Body of pancreas (tissue), 4 donors: Measurements from ENCODE around the gene FLCN.

ENCODE experiments used
- CTCF ChIP-seq, 7 experiments: fragments of 450-650 bp in 4 of 7; fragments of 200-600 bp in 3 of 7; sonication (generic) in 3 of 7; IDR thresholded peaks; one replicate each; pipeline ENCODE4 v1.5.1; 2016 to 2019; ENCODE audit warnings: antibody characterized with exemption in 7 of 7
- POLR2A ChIP-seq, 3 donors: fragments of 450-650 bp; IDR thresholded peaks; one replicate each; pipeline ENCODE4 v1.6.1; 2016; ENCODE audit warnings: antibody characterized with exemption in 3 of 3, mild to moderate bottlenecking in 2 of 3

GRCh38 chr17:17227608-17228520, 9.1 kb downstream of the FLCN start:
- no peak for TF ChIP-seq CTCF (IDR thresholded peaks at IDR 0.05)
- no peak for TF ChIP-seq POLR2A (IDR thresholded peaks at IDR 0.05)
